Spleen (tissue), 11 donors: ENCODE results near the gene SBDS. TPM values are rescaled to one million over a fixed set of nuclear protein-coding genes. Genes with fewer than 3 reads are reported as not detected.
"Not testable (repeated sequence)": the region's sequence is repeated elsewhere in the genome, so short reads cannot be mapped to it uniquely, and the experiment has no call there.

Source experiments
- DNase-seq: peaks from one replicate; pipeline ENCODE4 v3.0.0-alpha.2; 2020
- H3K27ac ChIP-seq, 8 donors: fragments of 200-600 bp; sonication (generic) in 7 of 8; 1 replicate in 4 of 8; 2 replicates in 4 of 8; pipeline versions ENCODE4 v1.5.0 to v1.8.0; 2016 to 2021; ENCODE audit warnings: inconsistent platforms in 4 of 8, mild to moderate bottlenecking in 4 of 8, moderate library complexity in 1 of 8
- H3K27me3 ChIP-seq, 7 donors: fragments of 200-600 bp; sonication (generic) in 6 of 7; replicated peaks in 1 of 7; 1 replicate in 4 of 7; 2 replicates in 3 of 7; pipeline versions ENCODE4 v1.5.0 to v1.8.0; 2016 to 2021; ENCODE audit warnings: inconsistent platforms in 3 of 7, mild to moderate bottlenecking in 1 of 7
- H3K36me3 ChIP-seq, 6 donors: fragments of 200-600 bp; sonication (generic) in 5 of 6; 1 replicate in 4 of 6; 2 replicates in 2 of 6; pipeline versions ENCODE4 v1.5.0 to v1.8.0; 2016 to 2021; ENCODE audit warnings: inconsistent platforms in 2 of 6
- H3K4me1 ChIP-seq, 6 donors: fragments of 200-600 bp; sonication (generic) in 5 of 6; 1 replicate in 3 of 6; 2 replicates in 3 of 6; pipeline versions ENCODE4 v1.5.0 to v1.8.0; 2016 to 2021; ENCODE audit warnings: inconsistent platforms in 3 of 6
- H3K4me3 ChIP-seq, 8 donors: fragments of 200-600 bp; sonication (generic) in 7 of 8; 1 replicate in 4 of 8; 2 replicates in 4 of 8; pipeline versions ENCODE4 v1.5.0 to v1.8.0; 2016 to 2021; ENCODE audit warnings: inconsistent platforms in 4 of 8, mild to moderate bottlenecking in 4 of 8, moderate library complexity in 2 of 8
- H3K9me3 ChIP-seq, 8 donors: fragments of 200-600 bp; sonication (generic) in 7 of 8; 1 replicate in 4 of 8; 2 replicates in 4 of 8; pipeline versions ENCODE4 v1.5.0 to v1.8.0; 2016 to 2021; ENCODE audit warnings: inconsistent platforms in 4 of 8
- POLR2A ChIP-seq, 3 donors: fragments of 450-650 bp; IDR thresholded peaks; one replicate each; pipeline ENCODE4 v1.5.1; 2017; ENCODE audit warnings: antibody characterized with exemption in 3 of 3, mild to moderate bottlenecking in 1 of 3
- POLR2AphosphoS5 ChIP-seq, 3 donors: sonication (generic); formaldehyde crosslinking; IDR thresholded peaks; one replicate each; pipeline ENCODE4 v1.5.1; 2017; ENCODE audit warnings: antibody characterized with exemption in 3 of 3
- WGBS, 5 donors: extraction: QIAGEN DNeasy Blood & Tissue Kit in 3 of 5; methylation state at CpG; one replicate each; pipeline versions ENCODE4 v1.1.5 to v1.1.7; 2013 to 2018; 5-methylcytosine and 5-hydroxymethylcytosine counted together
- intact Hi-C: fragments of 100-400 bp; cut with DNase I; formaldehyde crosslinking; loops from one replicate; pipeline ENCODE4 v1.15.0; 2023; ENCODE audit warnings: low total_unique reads
- polyA plus RNA-seq, 3 donors: library from polyadenylated mRNA; stranded (reverse); fragments of 200-250 nt; gene quantifications; one replicate each; pipeline ENCODE4 v1.2.1, GENCODE V29; 2013
- total RNA-seq, 7 donors: library from RNA; depleted of rRNA in 3 of 7; stranded (reverse); fragments of >200 nt in 3 of 7; fragmentation: NEBNext Ultra II Directional in 4 of 7; extraction: Animal tissue kit (Norgen Biotek cat#: 25700) in 4 of 7; gene quantifications; one replicate each; pipeline versions ENCODE4 v1.1.0 to v1.2.1, GENCODE V29; 2016 to 2021
- TF ChIP-seq, protein P1 (sequence below), 11 experiments: fragments of 200-600 bp in 7 of 11; fragments of 450-650 bp in 4 of 11; sonication (generic) in 4 of 11; IDR thresholded peaks in 8 of 11; conservative IDR thresholded peaks in 3 of 11; 1 replicate in 7 of 11; 2 replicates in 4 of 11; pipeline versions ENCODE4 v1.4.0 to v1.8.0; 2016 to 2021; ENCODE audit warnings: antibody characterized with exemption in 11 of 11, inconsistent platforms in 4 of 11, mild to moderate bottlenecking in 1 of 11
- donor health status: healthy with polysubstance abuse.
- donor health status: DM: no; HTN: no; CAD: no; lungs with moderate emphysema.
- donor health status: DM: no; HTN: no; CAD: no.
- donor health status: Bipolar disorder and iron deficiency.
- donor health status: healthy.
- donor health status: DM: no; HTN: no; CAD: no.
- donor health status: DM: yes; HTN: yes; CAD: no.

SBDS gene
- total and polyA plus RNA-seq, 10 donors: 36.9 to 63.8 (median 51.3) TPM

GRCh38 chr7:66974986-66975590, 20.3 kb downstream of the SBDS start:
- no peak for TF ChIP-seq POLR2AphosphoS5 (IDR thresholded peaks at IDR 0.05)
- TF ChIP-seq, protein P1, sequence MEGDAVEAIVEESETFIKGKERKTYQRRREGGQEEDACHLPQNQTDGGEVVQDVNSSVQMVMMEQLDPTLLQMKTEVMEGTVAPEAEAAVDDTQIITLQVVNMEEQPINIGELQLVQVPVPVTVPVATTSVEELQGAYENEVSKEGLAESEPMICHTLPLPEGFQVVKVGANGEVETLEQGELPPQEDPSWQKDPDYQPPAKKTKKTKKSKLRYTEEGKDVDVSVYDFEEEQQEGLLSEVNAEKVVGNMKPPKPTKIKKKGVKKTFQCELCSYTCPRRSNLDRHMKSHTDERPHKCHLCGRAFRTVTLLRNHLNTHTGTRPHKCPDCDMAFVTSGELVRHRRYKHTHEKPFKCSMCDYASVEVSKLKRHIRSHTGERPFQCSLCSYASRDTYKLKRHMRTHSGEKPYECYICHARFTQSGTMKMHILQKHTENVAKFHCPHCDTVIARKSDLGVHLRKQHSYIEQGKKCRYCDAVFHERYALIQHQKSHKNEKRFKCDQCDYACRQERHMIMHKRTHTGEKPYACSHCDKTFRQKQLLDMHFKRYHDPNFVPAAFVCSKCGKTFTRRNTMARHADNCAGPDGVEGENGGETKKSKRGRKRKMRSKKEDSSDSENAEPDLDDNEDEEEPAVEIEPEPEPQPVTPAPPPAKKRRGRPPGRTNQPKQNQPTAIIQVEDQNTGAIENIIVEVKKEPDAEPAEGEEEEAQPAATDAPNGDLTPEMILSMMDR (IDR thresholded peaks at IDR 0.05 in 8 of 11, conservative IDR thresholded peaks at IDR 0.05 in 3 of 11): no peak
- TF ChIP-seq POLR2A (IDR thresholded peaks at IDR 0.05): no peak
- no peaks in the 10 kb centered on the region for H3K36me3 ChIP-seq
- peak; percentile 53 for DNase-seq
- H3K9me3 ChIP-seq: peaks cover 2 to 15% (median 13%) of the 10 kb centered on the region in 8 donors
- WGBS, 5 donors: 85 to 92% (median 90%) methylated on average over 15 of the region's 15 CpGs
- H3K4me3 ChIP-seq: no peak overlapping the region
- no peak overlapping the region for H3K27ac ChIP-seq
- no peaks in the 10 kb centered on the region for H3K27me3 ChIP-seq
- intact Hi-C loops: no loop called here
- no peaks in the 10 kb centered on the region for H3K4me1 ChIP-seq

- WGBS, 5 donors: 81 to 93% (median 89%) methylated on average over 5 of the region's 5 CpGs
- DNase-seq: peak; percentile 30
- Histone ChIP-seq H3K27me3 (no peaks in the 10 kb centered on the region), H3K36me3 (no peaks in the 10 kb centered on the region), H3K4me1 (no peaks in the 10 kb centered on the region), H3K4me3 (no peak overlapping the region), H3K27ac (no peak overlapping the region), H3K9me3 (no peaks in the 10 kb centered on the region)
- TF ChIP-seq POLR2AphosphoS5 (IDR thresholded peaks at IDR 0.05): no peak
- TF ChIP-seq, protein P1 (IDR thresholded peaks at IDR 0.05 in 8 of 11, conservative IDR thresholded peaks at IDR 0.05 in 3 of 11): no peak
- TF ChIP-seq POLR2A (IDR thresholded peaks at IDR 0.05): no peak
- intact Hi-C loops: no loop called here
Measured at GRCh38 chr7:66970310-66970709, 25.1 kb downstream of the SBDS start.

GRCh38 chr7:66969001-66969400, 26.4 kb downstream of the SBDS start:
- 86 to 97% (median 94%) methylated on average over 5 of the region's 5 CpGs for WGBS, 5 donors
- H3K27ac ChIP-seq, intact Hi-C loops, H3K9me3 ChIP-seq, H3K4me1 ChIP-seq, H3K36me3 ChIP-seq, H3K4me3 ChIP-seq, H3K27me3 ChIP-seq, DNase-seq: not testable (repeated sequence)

DNA sequence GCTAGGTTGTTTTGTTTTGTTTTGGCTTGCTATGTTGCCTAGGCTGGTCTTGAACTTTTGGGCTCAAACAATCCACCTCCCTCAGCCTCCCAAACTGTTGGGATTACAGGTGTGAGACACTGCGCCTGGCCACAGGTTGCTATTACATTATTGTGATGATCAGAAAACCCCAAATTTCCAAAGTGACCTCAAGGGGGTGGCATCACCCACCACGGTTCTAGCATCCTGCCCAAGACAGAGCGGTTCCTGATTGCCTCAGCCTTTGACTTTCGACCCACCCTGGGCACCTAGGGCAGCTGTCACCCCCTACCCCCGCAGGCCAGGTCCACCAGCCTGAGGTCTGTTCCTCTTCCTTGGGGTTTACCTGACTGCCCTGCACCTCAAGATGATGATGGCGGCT, 28.4 kb downstream of the SBDS start:
- no peak overlapping the region for H3K27ac ChIP-seq
- TF ChIP-seq POLR2A (IDR thresholded peaks at IDR 0.05) (no peak), POLR2AphosphoS5 (IDR thresholded peaks at IDR 0.05) (no peak)
- TF ChIP-seq, protein P1 (IDR thresholded peaks at IDR 0.05 in 8 of 11, conservative IDR thresholded peaks at IDR 0.05 in 3 of 11): no peak
- WGBS, 5 donors: 76 to 83% (median 80%) methylated on average over 5 to 6 of the region's 6 CpGs
- H3K27me3 ChIP-seq: no peaks in the 10 kb centered on the region
- H3K9me3 ChIP-seq: no peaks in the 10 kb centered on the region
- H3K36me3 ChIP-seq: no peaks in the 10 kb centered on the region
- DNase-seq: no peak
- no peak overlapping the region for H3K4me3 ChIP-seq
- intact Hi-C loops: no loop called here
- no peaks in the 10 kb centered on the region for H3K4me1 ChIP-seq

DNA sequence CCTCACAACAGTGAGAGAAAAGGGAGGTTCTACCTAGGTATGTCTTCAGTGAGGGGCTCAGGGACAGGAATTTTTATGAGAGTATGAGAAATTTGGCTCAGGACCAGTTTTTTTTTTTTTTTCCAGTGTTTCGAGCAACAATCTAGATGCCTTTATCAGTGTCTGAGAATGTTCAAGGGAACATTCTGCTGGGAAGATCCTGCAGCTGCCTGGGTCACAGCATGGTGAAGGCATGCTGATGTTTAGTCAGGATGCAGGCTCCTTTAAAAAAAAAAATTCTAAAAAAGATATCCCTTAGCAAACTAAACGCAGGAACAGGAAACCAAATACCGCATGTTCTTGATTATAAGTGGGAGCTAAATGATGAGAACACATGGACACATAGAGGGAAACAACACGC, 31.0 kb downstream of the SBDS start:
- no peak overlapping the region for H3K4me3 ChIP-seq
- H3K27me3 ChIP-seq: no peaks in the 10 kb centered on the region
- intact Hi-C loops: no loop called here
- DNase-seq: no peak
- H3K9me3 ChIP-seq: no peaks in the 10 kb centered on the region
- H3K36me3 ChIP-seq: peaks cover 0 to 20% (median 7%) of the 10 kb centered on the region in 6 donors
- TF ChIP-seq, protein P1 (IDR thresholded peaks at IDR 0.05 in 8 of 11, conservative IDR thresholded peaks at IDR 0.05 in 3 of 11): no peak
- TF ChIP-seq POLR2A (IDR thresholded peaks at IDR 0.05) (no peak), POLR2AphosphoS5 (IDR thresholded peaks at IDR 0.05) (no peak)
- no peak overlapping the region for H3K27ac ChIP-seq
- 34 to 45% (median 41%) methylated on average over 4 of the region's 4 CpGs for WGBS, 5 donors
- H3K4me1 ChIP-seq: no peaks in the 10 kb centered on the region
